HepG2 (cell line): ENCODE data around the gene DUSP15.

Source experiments
- GTF3A ChIP-seq: sonication (generic); formaldehyde crosslinking; conservative IDR thresholded peaks from 2 replicates; pipeline ENCODE4 v1.4.0; 2020; ENCODE audit warnings: mild to moderate bottlenecking, missing genetic modification reagents
- JUN ChIP-seq: sonication (generic); formaldehyde crosslinking; IDR thresholded peaks from 2 replicates; pipeline ENCODE4 v1.4.0; 2020; ENCODE audit warnings: mild to moderate bottlenecking, missing genetic modification reagents
- ZNF780A ChIP-seq: sonication (generic); formaldehyde crosslinking; IDR thresholded peaks from 2 replicates; pipeline ENCODE4 v1.8.0; 2022; ENCODE audit warnings: mild to moderate bottlenecking, missing genetic modification reagents, moderate library complexity

- TF ChIP-seq JUN (CRISPR knock-in tag) (no peak), ZNF780A (CRISPR knock-in tag) (no peak), GTF3A (CRISPR knock-in tag) (no peak)
Measured at GRCh38 chr20:31844737-31845299, 25.5 kb downstream of the DUSP15 start.
